DMS 273 (cell line): Measurements from ENCODE around the gene KLHL29.

ENCODE experiments used
- DNase-seq: peaks from one replicate; lab custom pipeline; 2025; ENCODE audit not compliant: unreplicated experiment; lab: John Stamatoyannopoulos, UW

The KLHL29 gene

GRCh38 chr2:23420840-23421476 lies 36.0 kb downstream of the KLHL29 start:
- DNase-seq: peak; percentile 23

GRCh38 chr2:23422089-23423061 lies 37.4 kb downstream of the KLHL29 start:
- peak; percentile 33 for DNase-seq

GRCh38 chr2:23423062-23423872 lies 38.3 kb downstream of the KLHL29 start:
- DNase-seq: no peak

GRCh38 chr2:23423873-23424680 lies 39.1 kb downstream of the KLHL29 start:
- no peak for DNase-seq

- no peak for DNase-seq
These were observed 40.4 kb downstream of the KLHL29 start for GRCh38 chr2:23425338-23425871.

- DNase-seq: no peak
These were observed 40.9 kb downstream of the KLHL29 start for GRCh38 chr2:23425885-23426262.

- DNase-seq: no peak
These were observed 41.4 kb downstream of the KLHL29 start for GRCh38 chr2:23426263-23426905.

- no peak for DNase-seq
These were observed 42.4 kb downstream of the KLHL29 start for GRCh38 chr2:23427350-23427749.

- no peak for DNase-seq
These were observed 43.0 kb downstream of the KLHL29 start for GRCh38 chr2:23427976-23428375.

- DNase-seq: no peak
These were observed 44.1 kb downstream of the KLHL29 start for GRCh38 chr2:23429036-23429435.

GRCh38 chr2:23430263-23430662 lies 45.3 kb downstream of the KLHL29 start:
- DNase-seq: no peak

GRCh38 chr2:23432531-23432930 lies 47.6 kb downstream of the KLHL29 start:
- DNase-seq: no peak

- no peak for DNase-seq
These were observed 48.3 kb downstream of the KLHL29 start for GRCh38 chr2:23433282-23433681.

- DNase-seq: peak; percentile 27
These were observed 49.7 kb downstream of the KLHL29 start for GRCh38 chr2:23434721-23435121.

- no peak for DNase-seq
These were observed 50.5 kb downstream of the KLHL29 start for GRCh38 chr2:23435250-23436035.

- no peak for DNase-seq
These were observed 51.5 kb downstream of the KLHL29 start for GRCh38 chr2:23436346-23437098.

- DNase-seq: no peak
These were observed 56.4 kb downstream of the KLHL29 start for GRCh38 chr2:23441414-23441813.

GRCh38 chr2:23445450-23445868 lies 60.5 kb downstream of the KLHL29 start:
- DNase-seq: no peak
